Stimulated activated CD8-positive, alpha-beta memory T cell treated with anti-CD3 and anti-CD28 coated beads, Interleukin-15, amount 100 ng/mL, for 4 hours (primary cell): ENCODE data around the gene DGKB.

Experiments
- DNase-seq, 2 donors: peaks; one replicate each; pipeline ENCODE4 v3.0.0-alpha.2; 2020; ENCODE audit warnings: low read depth in 2 of 2

DGKB gene

DNA sequence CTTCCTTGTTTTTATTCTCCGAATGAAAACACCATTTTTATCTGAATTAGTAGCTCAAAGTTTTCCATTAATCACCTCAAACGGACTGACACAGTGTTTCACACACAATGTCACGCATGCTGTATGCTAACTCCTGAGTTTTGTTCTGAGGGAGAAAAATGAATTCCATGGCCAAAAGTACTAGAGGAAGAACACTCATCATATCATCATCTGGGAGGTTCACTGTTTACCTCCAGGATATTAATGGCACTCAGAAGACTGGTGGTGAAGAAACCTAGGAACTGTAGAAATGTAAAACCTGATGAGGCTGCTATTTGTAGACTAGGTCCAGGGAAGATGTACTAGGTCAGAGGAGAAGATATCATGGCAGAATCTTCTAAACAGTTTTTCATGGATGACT, 517.5 kb downstream of the DGKB start:
- DNase-seq, result no peak

- DNase-seq, result no peak
Measured at GRCh38 chr7:14381936-14382335, 520.6 kb downstream of the DGKB start.

DNA sequence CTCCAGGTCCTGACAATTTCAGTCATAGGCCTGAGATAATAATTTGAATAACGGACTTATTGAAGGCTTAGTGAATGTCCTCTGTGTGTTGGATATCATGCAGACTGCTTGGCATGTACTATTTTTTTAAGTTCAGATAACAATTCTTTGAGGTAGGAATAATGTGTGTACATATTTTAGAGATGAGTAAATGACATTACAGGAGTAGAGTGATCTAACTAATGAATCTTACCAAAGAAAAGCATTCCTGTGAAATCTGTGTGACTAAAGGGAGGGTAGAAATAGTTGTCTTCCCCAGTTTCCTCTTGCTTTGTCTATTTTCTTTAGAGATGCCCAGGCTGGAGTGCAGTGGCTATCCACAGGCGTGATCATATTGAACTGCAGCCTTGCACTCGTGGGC, 521.2 kb downstream of the DGKB start:
- no peak for DNase-seq

- DNase-seq, result no peak
Measured at GRCh38 chr7:14380881-14381280, 521.7 kb downstream of the DGKB start.

DNA sequence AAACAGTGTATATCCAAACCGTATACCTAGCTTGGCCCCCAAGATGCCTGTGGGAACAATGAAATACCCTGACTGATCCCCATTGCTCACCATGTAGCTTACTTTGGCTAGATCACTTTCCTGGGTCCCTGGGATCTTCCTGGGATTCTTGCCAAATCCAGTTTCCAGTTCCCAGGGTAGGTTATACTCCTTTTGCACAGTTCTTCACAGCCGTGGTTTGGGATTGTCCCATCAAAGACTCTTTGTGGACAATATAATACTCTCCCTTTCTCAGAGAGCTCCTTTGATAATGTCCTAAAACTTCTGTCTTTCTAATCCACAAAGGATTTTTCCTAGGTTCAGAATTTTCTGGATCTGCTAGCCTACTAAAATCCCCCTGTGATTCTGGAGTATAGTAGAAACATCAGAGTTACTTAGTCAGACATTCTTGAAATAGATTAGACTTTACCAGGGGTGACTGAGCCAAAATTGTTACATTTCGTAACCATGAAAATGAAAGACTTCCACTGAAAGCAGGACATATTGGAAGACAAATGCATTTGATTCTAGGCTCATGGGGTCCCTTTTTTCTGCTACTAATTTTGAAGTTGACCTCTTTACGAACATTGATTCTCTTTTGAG, 524.8 kb downstream of the DGKB start:
- no peak for DNase-seq

GRCh38 chr7:14376711-14377110, 525.8 kb downstream of the DGKB start:
- no peak for DNase-seq

- no peak for DNase-seq
Measured at GRCh38 chr7:14375998-14376397, 526.6 kb downstream of the DGKB start.

DNA sequence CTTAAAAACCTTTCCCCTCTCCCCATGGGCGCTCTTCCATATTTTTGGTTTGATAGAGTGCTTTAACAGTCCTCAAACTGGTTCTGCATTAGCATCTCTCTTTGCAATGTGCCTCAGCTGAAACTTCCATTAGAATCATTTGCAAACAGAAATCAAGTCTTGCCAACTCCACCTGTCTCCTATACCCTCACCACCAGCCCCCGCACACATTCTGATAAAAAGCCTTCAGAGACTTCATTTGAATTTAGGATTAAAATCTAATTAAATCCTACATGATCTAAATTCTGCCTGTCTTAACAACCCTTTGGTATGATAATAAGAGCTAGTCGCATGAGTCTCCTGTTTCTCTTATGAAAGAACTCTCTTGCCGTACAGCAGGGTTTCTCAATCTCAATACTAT, 528.2 kb downstream of the DGKB start:
- no peak for DNase-seq

GRCh38 chr7:14368285-14368684, 534.3 kb downstream of the DGKB start:
- no peak for DNase-seq

DNA sequence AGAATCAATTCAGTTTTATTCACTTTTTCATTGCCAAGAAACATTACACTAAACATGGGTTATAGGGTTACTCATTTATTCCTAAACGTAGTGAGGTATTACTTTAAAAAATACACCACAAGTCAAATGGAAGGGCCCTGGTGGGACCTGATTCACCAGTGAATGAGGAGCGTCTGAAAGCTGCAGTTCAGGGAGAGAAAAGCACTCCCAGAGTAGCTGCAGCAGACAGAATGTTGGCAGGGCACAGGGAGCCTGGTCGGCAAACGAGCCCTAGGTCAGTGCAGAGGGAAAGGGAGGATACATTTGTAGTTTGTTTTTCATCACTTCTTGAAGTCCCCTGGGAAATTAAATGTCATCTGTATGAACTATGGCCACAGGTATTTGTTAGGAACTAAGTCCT, 551.4 kb downstream of the DGKB start:
- no peak for DNase-seq

- DNase-seq, result no peak
Measured at GRCh38 chr7:14341200-14341775, 561.3 kb downstream of the DGKB start.

GRCh38 chr7:14340393-14341074, 562.0 kb downstream of the DGKB start:
- no peak for DNase-seq

DNA sequence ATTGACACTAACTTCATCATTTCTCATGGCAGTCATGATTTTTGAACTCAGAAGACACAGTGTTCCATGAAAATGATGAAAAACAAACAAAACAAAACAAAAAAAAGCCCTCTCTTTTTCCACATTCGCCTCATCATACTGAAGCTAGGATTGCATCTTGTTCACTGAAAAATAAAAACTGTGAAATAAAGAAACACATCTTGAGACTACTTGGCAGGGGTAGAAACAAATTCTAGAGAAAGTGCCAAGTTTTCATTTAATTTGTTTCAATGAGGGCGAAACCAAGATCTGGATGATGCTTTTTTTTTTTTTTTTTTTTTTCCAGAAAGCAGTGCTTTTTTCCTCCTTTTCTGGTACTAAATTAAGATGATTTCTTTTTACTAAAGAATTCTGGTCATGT, 562.7 kb downstream of the DGKB start:
- no peak for DNase-seq

- no peak for DNase-seq
Measured at GRCh38 chr7:14336256-14336655, 566.3 kb downstream of the DGKB start.

DNA sequence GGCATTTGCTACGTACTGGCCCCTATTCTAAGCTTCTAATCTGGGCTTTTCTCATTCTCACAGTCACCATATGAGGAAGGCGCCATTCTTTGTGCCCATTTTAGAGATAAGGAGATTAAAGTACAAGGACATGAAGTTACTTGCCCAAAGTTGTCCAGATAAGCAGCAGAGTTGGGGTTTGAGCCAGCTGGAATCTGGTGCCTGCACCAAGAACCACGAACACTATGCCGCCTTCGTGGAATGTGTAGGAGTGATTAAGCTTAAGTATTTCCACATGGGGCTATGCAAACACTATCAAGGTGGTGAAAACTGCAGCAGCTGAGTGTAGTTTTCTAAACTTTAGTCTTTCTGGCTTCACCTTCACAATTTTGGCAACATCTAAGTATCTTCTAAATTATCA, 570.4 kb downstream of the DGKB start:
- no peak for DNase-seq

GRCh38 chr7:14324767-14325166, 577.8 kb downstream of the DGKB start:
- DNase-seq, result no peak

GRCh38 chr7:14322724-14323123, 579.8 kb downstream of the DGKB start:
- no peak for DNase-seq

DNA sequence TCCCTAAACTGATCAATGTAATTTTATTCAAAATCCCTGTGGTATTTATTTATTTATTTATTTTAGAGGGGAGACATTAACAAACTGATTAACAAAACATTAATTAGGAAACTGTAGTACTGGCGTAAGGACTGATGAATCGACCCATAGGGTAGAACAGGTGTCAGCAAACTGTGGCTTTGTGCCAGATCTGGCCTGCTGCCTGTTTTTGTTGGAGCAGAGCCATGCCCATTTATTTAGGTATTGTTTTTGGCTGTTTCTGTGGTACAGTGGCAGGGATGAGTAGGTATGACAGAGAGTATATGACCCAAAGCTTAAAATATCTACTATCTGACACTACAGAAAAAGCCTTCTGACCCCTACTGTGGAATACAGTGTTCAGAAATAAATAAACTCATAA, 580.6 kb downstream of the DGKB start:
- no peak for DNase-seq

GRCh38 chr7:14309432-14309831, 593.1 kb downstream of the DGKB start:
- DNase-seq, result no peak

DNA sequence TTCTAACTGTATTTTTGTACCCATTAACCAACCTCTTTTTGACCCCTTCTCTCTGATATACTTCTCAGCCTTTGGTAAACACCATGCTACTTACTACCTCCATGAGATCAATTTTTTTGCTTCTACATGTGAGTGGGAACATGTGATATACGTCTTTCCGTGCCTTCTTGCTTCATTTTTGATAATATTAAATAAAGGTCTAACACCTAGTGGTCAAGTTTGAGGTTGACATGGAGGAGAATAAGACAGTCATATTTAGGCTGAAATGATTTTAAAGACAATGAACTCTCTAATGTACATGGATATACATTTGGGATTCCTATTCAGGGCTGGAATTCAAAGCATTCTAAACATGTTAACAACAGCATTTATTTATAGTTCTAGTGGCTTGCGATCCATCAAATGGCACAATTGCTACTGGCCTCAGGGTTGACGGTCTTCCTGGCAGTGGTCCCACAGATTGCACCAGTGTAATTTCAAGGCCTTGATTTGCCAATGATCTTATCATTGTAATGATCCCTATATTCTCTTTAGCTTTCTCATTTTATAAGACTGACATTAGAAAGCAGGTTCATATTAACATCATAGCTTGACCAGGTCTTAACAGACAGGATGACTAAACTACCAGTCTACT, 597.2 kb downstream of the DGKB start:
- no peak for DNase-seq

GRCh38 chr7:14303536-14303935, 599.0 kb downstream of the DGKB start:
- no peak for DNase-seq

DNA sequence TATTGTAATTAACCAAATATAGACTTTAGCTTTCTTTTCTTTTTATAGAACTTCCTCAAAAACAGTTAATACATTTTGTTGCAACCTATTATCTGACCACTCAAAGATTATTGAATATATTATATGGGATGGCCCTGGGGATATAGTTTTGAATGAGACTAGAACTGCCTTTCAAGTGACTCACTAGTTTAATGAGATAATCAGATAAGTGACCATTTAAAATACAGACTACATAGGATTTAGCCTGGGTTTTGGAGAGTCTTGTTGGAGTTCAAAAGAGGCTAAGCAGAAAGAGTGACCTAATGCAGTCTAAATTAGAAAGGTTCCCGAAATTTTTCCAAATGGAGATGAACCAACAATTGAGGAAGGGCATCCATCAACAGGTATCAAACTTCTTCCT, 607.9 kb downstream of the DGKB start:
- DNase-seq, result no peak

DNA sequence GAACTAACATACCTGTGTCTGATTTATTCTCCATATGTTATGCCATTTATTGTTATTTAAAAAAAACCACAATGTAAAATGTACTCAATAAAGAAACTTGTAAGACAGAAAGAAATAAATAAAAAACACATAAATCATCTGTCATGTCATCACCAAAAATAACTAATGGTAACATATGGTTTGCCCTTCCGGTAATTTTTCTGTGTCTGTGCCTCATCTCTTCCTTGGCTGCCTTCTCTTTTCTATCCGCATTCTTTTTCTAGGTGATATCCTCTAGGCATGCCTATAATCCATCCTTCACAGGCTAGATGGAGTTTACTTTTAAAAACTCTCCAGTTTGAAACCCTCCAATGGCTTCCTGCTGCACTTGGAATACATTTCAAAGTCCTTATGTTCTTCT, 609.1 kb downstream of the DGKB start:
- no peak for DNase-seq
